Suprapubic skin (tissue), 4 donors: ENCODE results near the gene MYO5A. TPM values are rescaled to one million over a fixed set of nuclear protein-coding genes. Genes with fewer than 3 reads are reported as not detected.

Experiments
- DNase-seq, 2 donors: peaks; one replicate each; pipeline ENCODE4 v3.0.0-alpha.2; 2019; ENCODE audit warnings: low spot score in 2 of 2
- H3K27ac ChIP-seq: fragments of 200-600 bp; sonication (generic); one replicate; pipeline ENCODE4 v1.5.1; 2019
- H3K27me3 ChIP-seq: fragments of 200-600 bp; sonication (generic); one replicate; pipeline ENCODE4 v1.5.1; 2019
- H3K36me3 ChIP-seq: fragments of 200-600 bp; sonication (generic); one replicate; pipeline ENCODE4 v1.5.1; 2019
- H3K4me1 ChIP-seq: fragments of 200-600 bp; sonication (generic); one replicate; pipeline ENCODE4 v1.5.1; 2019
- H3K4me3 ChIP-seq: fragments of 200-600 bp; sonication (generic); one replicate; pipeline ENCODE4 v1.5.1; 2019; ENCODE audit warnings: mild to moderate bottlenecking
- H3K9me3 ChIP-seq: fragments of 200-600 bp; sonication (generic); one replicate; pipeline ENCODE4 v1.5.1; 2019
- EP300 ChIP-seq: sonication (generic); formaldehyde crosslinking; IDR thresholded peaks from one replicate; pipeline ENCODE4 v1.6.1; 2017; ENCODE audit warnings: antibody characterized with exemption
- POLR2A ChIP-seq, 2 donors: fragments of 450-650 bp; IDR thresholded peaks; one replicate each; pipeline ENCODE4 v1.6.1; 2017; ENCODE audit warnings: antibody characterized with exemption in 2 of 2, mild to moderate bottlenecking in 2 of 2, moderate library complexity in 2 of 2
- POLR2AphosphoS5 ChIP-seq, 3 donors: sonication (generic); formaldehyde crosslinking; IDR thresholded peaks; one replicate each; pipeline ENCODE4 v1.6.1; 2017; ENCODE audit warnings: antibody characterized with exemption in 3 of 3
- WGBS: methylation state at CpG from one replicate; pipeline ENCODE4 v1.1.5; 2018; 5-methylcytosine and 5-hydroxymethylcytosine counted together
- total RNA-seq, 4 donors: library from RNA; depleted of rRNA; stranded (reverse); fragments of >200 nt; gene quantifications; one replicate each; pipeline ENCODE4 v1.1.0, GENCODE V29; 2016
- TF ChIP-seq, protein P1 (sequence below), 2 donors: fragments of 200-600 bp in 1 of 2; fragments of 450-650 bp in 1 of 2; sonication (generic) in 1 of 2; IDR thresholded peaks; one replicate each; pipeline ENCODE4 v1.5.1; 2016 to 2019; ENCODE audit warnings: antibody characterized with exemption in 2 of 2, mild to moderate bottlenecking in 1 of 2, moderate library complexity in 1 of 2

MYO5A gene
- total RNA-seq, 4 donors from 2014 or later = 37.4 to 73.7 (median 47.0) TPM

DNA sequence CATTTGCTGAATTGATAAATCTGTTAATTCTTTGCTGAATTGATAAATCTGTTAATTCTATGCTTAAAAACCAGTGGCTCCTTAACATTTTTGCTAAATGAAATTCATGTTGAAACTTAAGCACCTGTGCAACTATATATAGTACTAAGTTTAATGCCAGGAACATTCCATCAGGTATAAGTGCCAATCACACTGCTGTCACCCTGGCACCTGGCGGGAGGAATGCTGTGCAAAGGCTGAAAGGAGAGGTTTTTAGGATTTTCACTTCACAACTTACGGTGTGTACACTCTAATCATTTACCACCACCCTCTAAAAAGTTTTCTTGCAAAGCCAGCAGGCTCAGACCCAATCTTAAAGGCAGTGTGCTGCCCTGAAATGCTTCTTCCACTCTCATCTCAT, 199.5 kb downstream of the MYO5A start:
- TF ChIP-seq POLR2AphosphoS5 (IDR thresholded peaks at IDR 0.05) (no peak), POLR2A (IDR thresholded peaks at IDR 0.05) (no peak), EP300 (no peak)
- TF ChIP-seq, protein P1, sequence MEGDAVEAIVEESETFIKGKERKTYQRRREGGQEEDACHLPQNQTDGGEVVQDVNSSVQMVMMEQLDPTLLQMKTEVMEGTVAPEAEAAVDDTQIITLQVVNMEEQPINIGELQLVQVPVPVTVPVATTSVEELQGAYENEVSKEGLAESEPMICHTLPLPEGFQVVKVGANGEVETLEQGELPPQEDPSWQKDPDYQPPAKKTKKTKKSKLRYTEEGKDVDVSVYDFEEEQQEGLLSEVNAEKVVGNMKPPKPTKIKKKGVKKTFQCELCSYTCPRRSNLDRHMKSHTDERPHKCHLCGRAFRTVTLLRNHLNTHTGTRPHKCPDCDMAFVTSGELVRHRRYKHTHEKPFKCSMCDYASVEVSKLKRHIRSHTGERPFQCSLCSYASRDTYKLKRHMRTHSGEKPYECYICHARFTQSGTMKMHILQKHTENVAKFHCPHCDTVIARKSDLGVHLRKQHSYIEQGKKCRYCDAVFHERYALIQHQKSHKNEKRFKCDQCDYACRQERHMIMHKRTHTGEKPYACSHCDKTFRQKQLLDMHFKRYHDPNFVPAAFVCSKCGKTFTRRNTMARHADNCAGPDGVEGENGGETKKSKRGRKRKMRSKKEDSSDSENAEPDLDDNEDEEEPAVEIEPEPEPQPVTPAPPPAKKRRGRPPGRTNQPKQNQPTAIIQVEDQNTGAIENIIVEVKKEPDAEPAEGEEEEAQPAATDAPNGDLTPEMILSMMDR (IDR thresholded peaks at IDR 0.05) = no peak
- H3K4me3 ChIP-seq = no peak overlapping the region
- H3K27ac ChIP-seq = no peak overlapping the region
- H3K9me3 ChIP-seq = no peaks in the 10 kb centered on the region
- 57% methylated on average over 2 of the region's 2 CpGs for WGBS
- no peaks in the 10 kb centered on the region for H3K27me3 ChIP-seq
- H3K4me1 ChIP-seq = peaks cover 6% of the 10 kb centered on the region
- peaks cover 49% of the 10 kb centered on the region for H3K36me3 ChIP-seq
- DNase-seq = no peak

DNA sequence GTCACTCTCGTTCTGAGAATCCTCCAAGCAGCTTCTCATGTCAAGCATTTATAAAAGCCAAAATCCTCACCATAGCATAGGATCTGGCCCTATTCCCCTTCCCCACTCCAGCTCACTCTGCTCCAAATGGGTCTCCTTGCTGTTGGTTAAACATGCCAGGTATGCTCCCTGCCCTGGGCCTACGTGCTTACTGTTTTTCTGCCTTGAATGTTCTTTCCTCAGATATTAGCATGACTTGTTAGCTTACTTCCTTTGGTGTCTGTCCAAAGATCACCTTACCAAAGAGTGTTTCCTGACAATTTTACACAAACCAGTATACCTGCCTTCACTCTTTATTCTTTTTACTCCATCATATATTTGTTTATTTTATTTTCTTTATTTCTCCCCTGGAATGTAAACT, 200.0 kb downstream of the MYO5A start:
- no peak for TF ChIP-seq POLR2A (IDR thresholded peaks at IDR 0.05)
- no peak for TF ChIP-seq EP300
- no peak for TF ChIP-seq POLR2AphosphoS5 (IDR thresholded peaks at IDR 0.05)
- Histone ChIP-seq H3K9me3 (no peaks in the 10 kb centered on the region), H3K36me3 (peaks cover 50% of the 10 kb centered on the region), H3K27me3 (no peaks in the 10 kb centered on the region), H3K4me1 (peaks cover 6% of the 10 kb centered on the region), H3K4me3 (no peak overlapping the region), H3K27ac (no peak overlapping the region)
- WGBS = 76% methylated on average over 2 of the region's 2 CpGs
- no peak for DNase-seq

DNA sequence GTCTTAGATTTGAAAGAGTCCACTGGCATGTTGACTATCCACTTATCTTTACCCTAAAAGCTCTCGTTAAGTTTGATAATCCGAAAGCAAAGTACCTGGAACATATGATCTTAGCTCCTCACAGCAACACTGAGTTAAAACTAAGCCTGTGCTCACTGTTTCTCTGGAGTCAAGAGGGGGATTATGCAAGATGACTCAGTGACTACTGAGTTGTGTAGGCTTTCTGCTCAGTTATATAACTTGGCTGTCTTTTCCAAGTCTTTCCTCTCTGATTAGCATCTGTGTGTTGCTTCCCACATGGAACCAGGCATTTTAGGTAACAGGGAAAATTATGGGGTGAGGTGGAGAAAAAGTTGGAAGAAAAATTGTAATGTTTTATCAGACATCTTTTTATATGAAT, 201.9 kb downstream of the MYO5A start:
- WGBS = 86% methylated on average over 2 of the region's 2 CpGs
- Histone ChIP-seq H3K27me3 (no peaks in the 10 kb centered on the region), H3K27ac (no peak overlapping the region), H3K9me3 (no peaks in the 10 kb centered on the region), H3K36me3 (peaks cover 59% of the 10 kb centered on the region), H3K4me1 (peaks cover 3% of the 10 kb centered on the region), H3K4me3 (no peak overlapping the region)
- DNase-seq = no peak
- TF ChIP-seq POLR2A (IDR thresholded peaks at IDR 0.05) (no peak), POLR2AphosphoS5 (IDR thresholded peaks at IDR 0.05) (no peak), EP300 (no peak)
- TF ChIP-seq, protein P1 (IDR thresholded peaks at IDR 0.05) = no peak

DNA sequence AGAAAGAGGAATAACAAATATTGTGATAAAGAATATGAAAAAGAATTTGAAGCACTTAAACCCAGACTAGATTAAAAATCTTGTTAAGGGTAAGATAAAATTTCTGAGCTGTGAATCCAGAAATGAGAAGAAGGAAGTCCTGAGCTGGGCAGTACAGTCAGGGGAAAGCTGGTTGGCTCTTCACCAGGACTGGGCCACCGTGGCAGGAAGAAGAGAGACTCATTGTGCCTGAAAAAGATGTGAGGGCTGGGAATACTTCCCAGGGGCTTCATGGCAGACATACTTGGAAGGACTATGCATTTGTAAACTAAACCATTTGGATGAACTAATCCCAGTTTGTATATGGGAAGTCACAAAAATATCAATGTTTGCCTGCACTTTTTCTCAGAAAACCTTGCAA, 204.6 kb downstream of the MYO5A start:
- H3K4me3 ChIP-seq = no peak overlapping the region
- no peaks in the 10 kb centered on the region for H3K9me3 ChIP-seq
- H3K4me1 ChIP-seq = no peaks in the 10 kb centered on the region
- TF ChIP-seq, protein P1 (IDR thresholded peaks at IDR 0.05) = no peak
- TF ChIP-seq EP300 = no peak
- no peak for TF ChIP-seq POLR2A (IDR thresholded peaks at IDR 0.05)
- H3K27ac ChIP-seq = no peak overlapping the region
- no peaks in the 10 kb centered on the region for H3K27me3 ChIP-seq
- WGBS = 36% methylated on average over 1 of the region's 1 CpG
- no peak for DNase-seq
- H3K36me3 ChIP-seq = peaks cover 74% of the 10 kb centered on the region

DNA sequence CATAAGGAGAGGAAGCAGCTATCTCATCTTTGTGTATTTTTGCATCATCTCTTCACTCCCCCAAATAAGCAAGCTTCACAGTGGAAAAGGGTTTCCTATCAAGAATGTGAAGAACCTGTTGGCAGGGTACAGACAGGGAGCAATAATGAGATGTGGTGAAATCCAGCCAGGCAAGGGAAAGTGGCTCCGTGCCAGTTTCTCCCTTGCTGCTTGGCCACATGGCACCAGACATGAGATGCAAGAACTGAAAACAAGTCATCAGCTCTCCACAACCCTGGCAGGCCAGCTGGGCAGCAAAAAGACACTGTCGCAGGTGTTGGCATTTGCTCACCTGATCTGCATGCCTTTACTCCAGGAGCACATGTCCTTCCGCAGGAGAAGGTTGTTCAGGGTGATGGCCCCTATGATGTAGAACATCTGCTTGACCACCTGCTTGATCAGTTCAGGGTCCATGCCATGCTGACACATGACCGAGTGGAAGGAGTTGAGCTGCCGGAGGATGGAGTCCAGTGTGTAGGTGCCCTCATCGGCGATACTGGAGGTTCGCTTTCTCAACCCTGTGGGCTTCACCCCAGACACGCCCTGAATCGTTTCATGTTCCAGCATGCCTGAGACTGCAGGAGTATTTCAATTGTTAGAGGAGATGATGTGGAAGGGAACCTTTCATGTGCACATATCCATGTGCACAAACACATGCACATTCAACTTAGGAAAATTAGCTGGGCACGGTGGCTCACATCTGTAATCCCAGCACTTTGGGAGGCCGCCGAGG, 209.8 kb downstream of the MYO5A start:
- no peak for DNase-seq
- H3K9me3 ChIP-seq = no peaks in the 10 kb centered on the region
- TF ChIP-seq EP300 (no peak), POLR2A (IDR thresholded peaks at IDR 0.05) (no peak), POLR2AphosphoS5 (IDR thresholded peaks at IDR 0.05) (no peak)
- TF ChIP-seq, protein P1 (IDR thresholded peaks at IDR 0.05) = no peak
- H3K4me1 ChIP-seq = no peaks in the 10 kb centered on the region
- WGBS = 94% methylated on average over 12 of the region's 13 CpGs
- H3K4me3 ChIP-seq = no peak overlapping the region
- H3K36me3 ChIP-seq = peaks cover 67% of the 10 kb centered on the region
- H3K27ac ChIP-seq = no peak overlapping the region
- no peaks in the 10 kb centered on the region for H3K27me3 ChIP-seq
